ENCODE data around the gene NSRP1.

DNA sequence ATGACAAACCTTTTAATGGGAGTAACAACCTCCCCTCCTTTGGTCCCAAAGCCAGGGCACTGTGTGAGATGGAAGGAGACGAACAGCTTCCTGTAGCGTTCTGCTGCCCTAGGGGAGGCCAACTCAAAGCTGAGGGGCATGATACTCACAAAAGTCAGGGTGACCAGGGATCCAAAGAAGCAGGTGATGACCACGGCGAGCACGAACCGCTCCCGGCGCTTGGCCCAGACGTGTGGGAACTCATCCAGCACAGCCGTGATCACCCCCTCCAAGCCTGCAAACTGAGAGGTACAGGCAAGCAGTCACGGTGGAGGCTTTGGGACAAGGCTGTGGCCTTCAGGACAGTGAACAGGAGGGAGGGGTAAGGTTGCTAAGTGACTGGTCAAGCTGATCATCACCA, 93.8 kb downstream of the NSRP1 start:
- TF ChIP-seq, protein P1, sequence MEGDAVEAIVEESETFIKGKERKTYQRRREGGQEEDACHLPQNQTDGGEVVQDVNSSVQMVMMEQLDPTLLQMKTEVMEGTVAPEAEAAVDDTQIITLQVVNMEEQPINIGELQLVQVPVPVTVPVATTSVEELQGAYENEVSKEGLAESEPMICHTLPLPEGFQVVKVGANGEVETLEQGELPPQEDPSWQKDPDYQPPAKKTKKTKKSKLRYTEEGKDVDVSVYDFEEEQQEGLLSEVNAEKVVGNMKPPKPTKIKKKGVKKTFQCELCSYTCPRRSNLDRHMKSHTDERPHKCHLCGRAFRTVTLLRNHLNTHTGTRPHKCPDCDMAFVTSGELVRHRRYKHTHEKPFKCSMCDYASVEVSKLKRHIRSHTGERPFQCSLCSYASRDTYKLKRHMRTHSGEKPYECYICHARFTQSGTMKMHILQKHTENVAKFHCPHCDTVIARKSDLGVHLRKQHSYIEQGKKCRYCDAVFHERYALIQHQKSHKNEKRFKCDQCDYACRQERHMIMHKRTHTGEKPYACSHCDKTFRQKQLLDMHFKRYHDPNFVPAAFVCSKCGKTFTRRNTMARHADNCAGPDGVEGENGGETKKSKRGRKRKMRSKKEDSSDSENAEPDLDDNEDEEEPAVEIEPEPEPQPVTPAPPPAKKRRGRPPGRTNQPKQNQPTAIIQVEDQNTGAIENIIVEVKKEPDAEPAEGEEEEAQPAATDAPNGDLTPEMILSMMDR (IDR thresholded peaks at IDR 0.05) = no peak
- TF ChIP-seq POLR2A (IDR thresholded peaks at IDR 0.05) = no peak
